Fibroblast of skin of scalp (primary cell): ENCODE data around the gene FKBP1A.
A peak's percentile ranks its signal among the peaks of the same experiment; 100 is the strongest.
"Not testable (repeated sequence)": the region's sequence is repeated elsewhere in the genome, so short reads cannot be mapped to it uniquely, and the experiment has no call there.

Source experiments
- DNase-seq: peaks from one replicate; pipeline ENCODE4 v3.0.0-alpha.2; 2013

The FKBP1A gene

DNA sequence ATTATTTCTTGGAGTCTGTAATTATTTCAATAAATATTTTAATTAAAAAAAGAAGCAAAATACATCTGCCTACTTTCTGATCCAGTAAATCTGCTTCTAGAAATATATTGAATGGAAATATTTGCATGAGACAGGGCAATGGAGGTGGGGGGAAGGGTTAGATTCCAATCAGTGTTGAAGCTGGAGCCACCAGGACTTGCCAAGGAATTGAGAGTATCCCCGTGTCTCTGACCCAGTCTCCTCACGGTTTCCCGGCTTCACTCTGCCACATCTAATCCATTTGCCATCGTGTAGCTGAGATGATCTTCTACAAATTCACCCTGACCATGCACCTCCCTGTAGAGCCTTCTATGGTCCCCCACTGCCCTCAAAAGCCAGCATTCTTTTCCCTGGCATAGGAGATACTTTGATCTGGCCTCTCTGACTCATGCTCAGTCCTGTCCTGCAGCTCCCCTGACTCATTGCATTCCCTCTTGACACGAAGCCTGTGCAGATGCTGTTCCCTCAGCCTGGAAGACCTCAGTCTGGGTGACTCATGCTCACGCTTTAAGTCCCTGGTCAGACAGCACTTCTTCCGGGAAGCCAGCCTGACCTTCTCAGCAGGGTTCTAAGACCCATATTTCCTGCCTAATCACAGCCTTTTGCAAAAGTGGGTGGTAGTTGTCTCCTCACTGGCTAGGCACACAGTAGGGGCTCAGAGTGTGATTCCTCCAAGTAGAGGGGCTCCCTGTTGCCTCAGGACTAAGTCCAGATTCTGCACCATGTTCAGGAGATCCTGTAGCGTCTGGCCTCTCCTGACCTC lies 23.0 kb upstream of the FKBP1A start:
- peak; percentile 86 for DNase-seq

DNA sequence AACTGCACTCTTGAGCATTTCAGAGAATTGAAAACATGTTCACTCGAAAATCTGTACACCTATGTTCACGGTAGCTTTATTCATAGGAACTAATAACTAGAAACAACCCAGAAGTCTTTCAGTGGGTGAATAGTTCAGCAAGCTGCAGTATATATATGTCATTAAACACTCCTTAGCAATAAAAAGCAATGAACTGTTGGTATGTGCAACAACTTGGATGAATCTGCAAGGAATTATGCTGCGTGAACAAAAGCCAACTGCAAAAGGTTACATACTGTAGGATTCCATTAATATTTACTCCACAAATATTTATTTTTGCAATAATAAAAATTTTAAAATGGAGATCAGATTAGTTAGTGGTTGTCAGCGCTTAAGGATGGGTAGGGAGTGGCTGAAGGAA lies 22.1 kb upstream of the FKBP1A start:
- no peak for DNase-seq

DNA sequence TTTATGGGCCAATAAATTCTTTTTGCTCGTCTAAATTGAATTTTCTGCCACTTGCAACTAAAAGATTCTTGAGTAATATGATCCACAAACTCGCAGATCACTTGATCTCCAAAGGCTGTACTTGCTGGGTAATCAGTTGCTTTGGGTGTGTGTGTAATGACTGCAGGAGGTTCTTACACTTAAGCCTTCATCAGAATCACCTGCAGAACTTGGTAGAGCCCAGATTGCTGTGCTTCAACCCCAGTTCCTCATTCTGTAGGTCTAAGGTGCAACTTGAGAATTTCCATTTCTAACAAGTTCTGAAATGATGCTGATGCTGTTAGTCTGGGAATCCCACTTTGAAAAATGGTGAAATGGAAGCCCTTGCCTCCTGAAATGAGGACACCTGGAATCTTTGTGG lies 12.9 kb upstream of the FKBP1A start:
- DNase-seq = no peak

DNA sequence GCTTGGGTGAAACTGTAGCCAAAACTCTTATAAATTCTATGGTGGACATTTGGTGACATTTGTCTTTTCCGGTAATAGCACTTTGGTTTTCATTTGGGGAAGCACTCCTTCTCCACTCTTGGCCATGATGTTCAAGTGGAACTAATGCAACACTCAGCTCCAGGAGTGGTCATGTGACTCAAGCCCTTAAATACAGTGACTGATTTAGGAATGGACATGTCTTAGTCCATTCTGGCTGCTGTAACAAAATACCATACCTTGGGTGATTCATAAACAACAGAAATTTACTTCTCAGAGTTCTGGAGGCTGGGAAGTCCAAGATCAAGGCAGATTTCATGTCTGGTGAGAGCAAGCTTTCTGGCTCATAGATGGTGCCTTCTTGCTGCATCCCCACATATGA lies 10.8 kb upstream of the FKBP1A start:
- DNase-seq = no peak

DNA sequence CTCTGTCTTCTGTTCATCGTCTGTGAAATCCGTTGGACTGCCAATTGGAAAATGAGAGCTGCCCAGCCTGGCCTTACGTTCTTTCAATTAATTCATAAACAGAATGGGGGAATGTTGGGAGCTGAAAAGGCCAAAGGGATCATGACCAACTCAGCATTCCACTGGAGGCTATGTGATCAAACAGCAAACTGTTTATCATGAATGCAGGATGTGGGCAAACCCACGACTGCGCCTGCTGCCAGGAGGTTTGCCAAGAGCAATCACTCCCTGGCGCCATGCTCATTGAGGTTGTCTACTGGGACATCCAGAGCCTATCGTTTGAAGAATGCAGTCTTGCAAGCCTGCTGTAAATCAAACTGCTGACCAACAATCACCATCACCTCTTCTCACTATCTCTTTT lies 9.3 kb upstream of the FKBP1A start:
- DNase-seq = peak; percentile 26

DNA sequence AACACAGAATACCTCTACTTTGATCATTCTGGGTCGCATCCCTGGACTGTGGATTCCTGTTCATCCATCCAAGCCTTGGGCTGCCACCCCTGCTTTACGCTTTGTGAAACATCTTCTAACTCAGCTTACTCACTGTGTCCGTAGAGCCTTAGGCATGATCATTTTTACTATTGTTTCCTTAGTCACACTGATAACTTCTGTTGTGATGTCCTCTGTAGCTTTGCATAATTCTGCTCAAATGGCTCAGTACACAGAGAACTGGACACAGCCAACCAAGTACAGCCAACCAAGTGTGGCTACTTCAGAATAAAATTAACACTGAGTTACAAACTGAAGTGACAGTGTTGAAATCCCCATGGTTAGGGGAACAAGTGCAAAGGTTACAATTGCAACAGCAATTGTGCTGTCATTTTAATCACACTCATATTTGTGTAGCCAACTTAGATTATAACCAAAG lies 8.6 kb upstream of the FKBP1A start:
- no peak for DNase-seq

DNA sequence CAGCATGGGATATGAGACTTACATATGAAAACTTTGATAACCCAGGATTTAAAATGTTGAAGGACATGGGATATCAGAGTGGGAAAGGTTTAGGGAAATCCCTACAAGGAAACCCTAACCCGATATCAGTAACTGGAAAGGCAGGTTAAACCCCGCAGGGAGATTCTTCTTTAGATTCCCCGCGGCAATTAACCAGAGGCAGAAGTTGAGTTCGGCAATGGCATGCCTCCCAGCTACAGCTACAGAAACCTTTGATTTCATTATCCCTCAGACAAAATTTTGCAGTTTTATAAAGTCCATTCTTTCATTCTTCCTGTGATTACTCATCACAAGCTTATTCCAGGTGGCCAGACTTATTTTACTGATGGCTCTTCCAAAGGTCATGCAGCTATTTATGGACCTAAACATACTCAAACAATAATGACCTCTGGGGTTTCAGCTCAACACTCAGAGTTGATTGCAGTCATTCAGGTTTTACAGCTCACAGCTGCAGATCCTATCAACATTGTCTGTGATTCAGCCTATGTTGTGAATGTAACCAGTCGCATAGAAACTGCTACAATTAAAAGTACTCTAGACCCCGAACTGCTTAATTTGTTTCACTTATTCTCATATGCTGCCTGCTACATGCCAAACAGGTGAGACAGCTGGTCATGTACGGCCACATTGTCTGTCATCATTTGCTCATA lies 7.0 kb upstream of the FKBP1A start:
- DNase-seq = not testable (repeated sequence)

DNA sequence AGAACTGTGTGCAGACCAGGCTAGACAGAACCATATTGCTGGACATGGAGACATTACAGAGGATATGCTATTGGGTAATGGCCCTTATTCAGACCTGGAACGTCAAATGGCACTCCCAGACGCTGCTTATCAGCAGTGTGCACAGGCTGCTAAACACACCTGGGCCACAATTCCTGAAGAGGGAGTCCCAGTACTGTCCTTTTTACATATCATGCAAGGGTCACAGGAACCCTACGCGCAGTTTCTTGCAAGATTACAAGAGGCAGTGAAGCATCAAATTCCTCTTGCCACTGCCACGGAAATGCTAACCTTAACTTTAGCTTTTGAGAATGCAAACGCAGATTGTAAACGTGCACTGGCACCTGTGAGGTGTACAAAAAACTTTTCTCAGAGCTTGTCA lies 5.3 kb upstream of the FKBP1A start:
- DNase-seq = not testable (repeated sequence)

DNA sequence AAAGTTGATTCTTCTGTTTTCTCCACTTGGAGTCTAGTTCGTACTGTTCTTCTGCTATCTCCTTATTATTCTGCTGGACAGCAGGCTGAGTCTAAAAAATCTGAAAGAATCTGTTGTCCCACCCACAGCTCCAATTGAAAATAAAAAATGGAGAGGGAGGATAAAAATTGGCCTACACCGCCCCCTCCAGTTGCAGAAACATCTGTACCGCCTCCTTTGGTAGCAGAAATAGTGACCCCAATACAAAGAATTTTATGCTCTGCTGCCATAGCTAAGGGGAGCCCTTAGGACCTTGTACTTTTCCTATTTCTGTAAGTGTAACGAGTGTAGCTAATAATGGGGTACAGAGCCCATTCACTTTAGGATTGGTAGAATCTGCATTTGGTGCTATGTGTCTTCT lies 4.9 kb upstream of the FKBP1A start:
- no peak for DNase-seq

DNA sequence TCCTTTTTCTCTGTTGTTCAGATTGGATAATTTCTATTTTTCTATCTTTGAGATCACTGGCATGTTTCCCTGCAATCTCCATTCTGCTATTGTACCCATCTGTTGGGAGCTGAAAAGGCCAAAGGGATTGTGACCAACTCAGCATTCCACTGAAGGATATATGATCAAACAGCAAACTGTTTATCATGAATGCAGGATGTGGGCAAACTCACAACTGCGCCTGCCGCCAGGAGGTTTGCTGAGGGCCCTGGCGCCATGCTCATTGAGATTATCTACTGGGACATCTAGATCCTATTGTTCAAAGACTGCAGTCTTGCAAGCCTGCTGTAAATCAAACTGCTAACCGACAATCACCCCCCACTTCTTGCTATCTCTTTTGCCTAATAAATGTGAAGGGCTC lies 3.8 kb upstream of the FKBP1A start:
- no peak for DNase-seq

DNA sequence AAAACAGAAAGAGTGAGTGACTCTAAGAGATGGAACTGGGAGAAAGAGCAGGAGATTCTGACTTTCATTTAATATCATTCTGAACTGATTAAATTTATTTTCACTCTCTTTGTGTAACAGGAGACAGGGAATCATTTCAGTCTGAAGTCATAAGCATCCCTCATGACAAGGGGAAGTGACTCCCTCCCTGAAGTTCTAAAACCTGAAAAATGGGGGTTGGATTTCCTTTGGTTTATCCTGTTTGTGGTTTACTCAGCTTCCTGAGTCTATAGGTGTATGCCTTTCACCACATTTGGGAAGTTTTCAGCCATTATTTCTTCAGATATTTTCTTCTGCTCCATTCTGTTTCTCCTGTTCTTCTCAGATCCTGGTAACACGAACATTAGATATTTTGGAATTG lies 3.4 kb upstream of the FKBP1A start:
- no peak for DNase-seq

DNA sequence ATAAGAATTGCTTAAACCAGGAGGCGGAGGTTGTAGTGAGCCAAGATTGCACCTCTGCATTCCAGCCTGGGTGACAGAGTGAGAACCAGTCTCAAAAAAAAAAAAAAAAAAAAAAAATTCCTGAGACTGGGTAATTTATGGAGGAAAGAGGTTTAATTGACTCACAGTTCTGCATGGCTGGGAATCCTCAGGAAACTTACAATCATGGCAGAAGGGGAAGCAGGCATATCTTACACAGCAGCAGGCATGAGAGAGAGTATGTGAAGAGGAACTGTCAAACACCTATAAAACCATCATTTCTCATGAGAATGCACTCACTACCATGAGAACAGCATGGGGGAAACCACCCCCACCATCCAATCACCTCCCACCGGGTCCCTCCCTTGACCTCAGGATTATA lies 1.8 kb upstream of the FKBP1A start:
- no peak for DNase-seq

DNA sequence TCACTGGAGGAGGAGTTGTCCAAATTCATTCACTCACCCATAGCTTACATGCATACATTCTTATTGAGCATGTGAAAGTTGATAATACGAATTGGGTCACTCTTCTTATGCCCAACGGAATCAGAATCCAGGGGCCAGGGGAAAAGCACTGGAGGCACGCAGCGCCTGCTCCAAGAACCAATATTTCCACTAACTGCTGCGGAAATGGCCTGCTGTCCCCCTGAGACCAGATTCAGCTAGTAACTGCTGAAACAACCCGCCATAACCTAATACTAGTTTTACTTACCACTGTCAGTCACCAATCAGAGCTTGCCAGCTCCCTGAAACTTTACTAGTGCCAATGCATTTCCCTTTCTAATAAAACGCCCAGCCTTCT lies 641 bp upstream of the FKBP1A start:
- no peak for DNase-seq

DNA sequence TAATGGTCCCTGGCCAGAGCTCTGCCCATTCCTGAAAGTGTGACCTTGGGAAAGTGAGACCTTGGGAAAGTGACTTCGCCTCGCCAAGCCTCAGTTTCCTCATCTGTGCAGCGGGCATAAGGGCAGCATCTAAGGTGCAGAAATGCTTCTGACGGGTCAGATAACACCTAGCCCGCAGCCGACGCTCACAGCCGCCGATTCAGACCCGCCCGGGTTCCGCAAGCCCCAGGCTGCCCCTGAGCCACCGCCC lies 486 bp downstream of the FKBP1A start:
- no peak for DNase-seq

DNA sequence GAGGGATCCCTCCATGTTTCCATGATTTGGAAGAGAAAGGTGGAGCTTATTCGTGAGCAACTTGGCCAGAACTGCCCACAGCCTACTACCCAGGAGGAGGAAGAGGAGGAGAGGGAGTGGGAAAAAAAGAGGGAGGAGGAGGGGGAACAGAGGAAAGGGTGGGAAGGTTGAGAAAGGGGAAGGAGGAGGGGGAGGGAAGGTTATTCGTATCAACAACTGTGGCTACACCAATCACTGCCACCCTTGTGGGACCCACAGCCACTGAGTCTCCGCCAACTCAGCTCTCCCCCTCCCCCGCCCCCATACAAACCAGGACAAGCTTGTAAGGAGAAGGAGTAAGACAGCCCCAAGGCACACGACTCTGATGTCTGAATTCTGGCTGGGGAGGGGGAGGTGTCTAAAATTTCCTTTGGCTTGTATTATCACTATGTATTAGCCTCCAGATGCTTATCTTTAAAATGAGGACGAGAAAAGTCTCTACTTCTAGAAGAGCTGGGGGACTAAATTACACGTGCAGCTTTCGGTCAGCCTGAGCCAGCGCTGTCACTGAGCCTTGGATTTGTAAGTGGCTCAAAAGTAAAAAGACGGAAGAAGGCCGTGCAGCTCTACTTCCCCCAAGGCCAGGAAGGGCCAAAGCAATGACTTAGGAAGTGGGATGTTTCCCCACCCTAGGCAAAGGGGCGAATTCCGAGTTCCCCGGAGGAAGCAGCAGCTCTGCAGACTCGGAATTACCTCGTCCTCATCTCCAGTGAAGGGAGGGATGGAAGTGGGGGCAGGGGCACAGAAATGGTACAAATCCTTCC lies 1.0 kb downstream of the FKBP1A start:
- peak; percentile 55 for DNase-seq

DNA sequence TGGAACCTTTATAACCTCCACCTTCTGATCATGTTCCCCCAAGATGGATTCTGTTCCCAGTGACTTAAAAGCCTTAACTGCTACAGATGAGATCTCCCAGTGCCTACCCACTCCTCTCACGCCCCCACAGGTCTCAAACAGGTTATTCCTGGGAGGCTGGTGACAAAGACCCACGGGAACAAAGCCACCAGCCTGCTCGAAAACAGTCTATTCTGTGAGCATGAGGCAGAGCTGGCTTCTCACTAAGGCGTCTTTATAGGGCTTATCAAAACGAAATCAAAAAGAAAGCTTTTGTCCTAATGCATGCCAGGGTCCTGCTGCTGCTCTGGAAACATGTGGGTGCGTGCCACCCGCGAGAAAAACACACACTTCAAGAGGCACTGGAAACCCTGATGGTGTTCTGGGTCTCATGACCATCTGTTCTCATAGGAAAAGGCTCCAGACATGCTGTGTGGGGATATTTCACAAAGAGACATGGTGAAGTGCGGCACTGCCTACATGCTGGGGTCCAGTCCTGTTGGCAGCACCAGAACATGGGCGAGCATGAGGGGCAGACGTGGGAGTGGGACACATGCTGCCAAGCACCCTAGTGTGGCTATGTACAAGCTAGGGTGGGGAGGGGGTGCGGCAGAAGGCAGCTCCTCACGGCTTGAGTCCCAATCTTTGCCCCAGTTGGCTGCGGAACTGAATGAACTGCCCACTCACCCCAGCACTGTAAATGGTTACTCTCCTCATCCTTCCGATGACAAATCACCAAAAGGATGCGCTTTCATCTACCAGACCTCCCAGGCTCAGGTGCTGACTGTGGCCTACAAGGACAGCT lies 2.1 kb downstream of the FKBP1A start:
- DNase-seq = no peak

DNA sequence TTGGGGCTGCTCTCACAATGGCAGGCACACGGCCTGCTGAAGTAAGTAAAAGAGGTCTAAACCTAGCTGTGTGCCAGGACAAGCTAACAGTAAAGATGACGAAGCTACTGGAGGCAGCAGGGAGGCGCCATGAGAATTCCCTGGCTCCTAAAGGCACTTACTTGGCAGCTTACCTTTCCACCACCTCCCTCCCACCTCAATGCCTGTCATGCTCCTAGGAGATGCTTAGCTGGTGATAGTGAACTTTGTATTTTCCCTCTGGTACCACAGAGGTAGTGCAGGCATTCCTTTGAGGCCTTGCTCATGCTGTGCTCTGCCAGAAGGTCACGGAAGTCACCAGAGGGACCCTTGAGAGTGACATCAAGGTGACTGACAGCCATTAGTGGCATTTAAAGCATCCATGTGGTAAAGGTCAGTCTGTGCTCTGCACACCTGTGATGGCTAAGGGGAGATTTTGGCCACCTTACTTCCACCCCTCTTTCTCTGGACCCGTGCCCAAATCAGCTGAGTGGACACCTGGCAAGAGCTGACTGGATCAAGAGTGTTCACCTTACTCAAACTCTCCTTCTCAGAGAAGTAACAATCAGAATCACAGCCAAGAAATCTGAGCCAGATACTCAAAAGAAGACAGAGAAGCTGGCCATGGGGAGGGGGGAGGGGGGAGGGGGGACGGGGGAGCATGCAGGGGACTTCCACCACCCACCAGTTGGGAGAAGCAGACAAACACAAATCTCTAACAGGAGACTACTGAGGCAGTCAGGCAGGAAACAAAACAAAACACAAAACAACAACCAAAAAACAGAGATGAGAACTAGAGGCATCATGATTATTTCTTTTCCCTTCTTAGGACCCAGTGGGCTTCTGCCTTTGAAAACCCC lies 2.9 kb downstream of the FKBP1A start:
- DNase-seq = no peak

DNA sequence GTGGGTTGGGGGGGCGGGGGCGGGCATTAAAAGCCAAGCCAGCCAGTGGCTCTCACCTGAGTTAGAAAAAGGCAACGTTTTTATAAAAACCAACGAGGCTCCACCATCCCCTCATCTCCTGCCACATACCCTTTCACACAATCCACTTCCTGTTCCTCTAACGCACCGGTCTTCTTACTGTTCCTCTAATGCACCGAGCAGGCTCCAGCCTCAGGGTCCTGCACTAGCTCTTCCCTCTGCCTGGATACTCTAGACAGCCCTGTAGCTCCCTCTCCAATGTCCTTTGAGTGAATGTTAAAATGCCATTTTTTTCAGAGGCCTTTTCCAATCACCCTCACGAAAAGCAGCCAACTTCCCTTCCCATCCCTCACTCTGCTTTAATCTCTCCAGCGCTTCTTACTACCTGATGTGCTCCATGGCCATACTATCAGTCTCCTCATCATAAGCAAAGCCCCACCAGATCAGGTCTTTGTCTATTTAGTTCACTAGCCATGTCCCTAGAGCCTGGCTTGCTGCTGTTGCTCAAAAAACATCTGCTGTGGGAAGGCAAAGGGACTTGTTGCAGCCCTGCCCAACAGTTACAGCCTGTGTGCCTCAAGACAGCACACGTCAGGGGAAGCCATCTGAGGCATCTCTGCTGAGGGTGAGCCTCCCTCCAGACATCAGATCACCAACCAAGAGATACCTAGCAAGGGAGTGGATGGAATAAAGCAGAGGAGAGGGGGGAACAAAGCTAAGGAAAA lies 3.9 kb downstream of the FKBP1A start:
- DNase-seq = no peak

DNA sequence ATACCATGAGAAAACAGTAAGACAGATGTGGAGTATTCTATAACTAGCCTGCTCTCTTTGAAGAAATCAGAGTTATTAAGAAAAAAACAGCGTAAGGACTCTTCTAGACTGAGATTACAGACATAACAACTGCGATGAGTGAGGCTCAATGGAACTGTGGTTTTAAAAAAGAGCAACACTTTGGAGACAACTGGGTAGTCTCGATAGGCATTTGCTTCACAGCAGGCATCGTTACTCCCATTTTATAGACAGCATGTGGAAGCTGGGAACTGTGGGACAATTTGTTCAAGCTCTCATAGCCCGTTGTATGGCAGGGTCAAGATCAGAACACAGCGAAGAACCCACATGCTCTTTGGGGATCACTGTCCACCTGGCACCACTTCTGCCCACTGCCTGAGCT lies 4.6 kb downstream of the FKBP1A start:
- DNase-seq = no peak

DNA sequence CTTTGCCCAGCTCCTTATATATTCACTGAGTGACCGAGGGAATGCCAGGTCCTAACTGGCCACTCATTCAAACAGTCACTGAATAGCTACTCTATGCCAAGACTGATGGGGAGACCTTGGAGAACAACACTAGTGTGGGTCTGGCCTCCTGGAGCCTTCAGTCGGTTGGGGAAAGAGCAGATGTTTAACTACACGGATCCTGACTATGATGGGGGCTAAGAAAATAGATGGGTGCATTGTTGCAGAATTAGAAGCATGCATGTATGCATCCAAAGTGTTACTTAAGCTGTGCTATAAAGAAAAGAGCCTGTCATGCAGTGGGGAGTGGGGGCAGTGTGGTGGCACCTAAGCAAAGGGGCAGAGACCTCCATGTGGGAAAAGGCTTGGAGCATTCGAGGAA lies 6.5 kb downstream of the FKBP1A start:
- DNase-seq = no peak
